DMS153 treated with DMSO at 0.1 percent for 48 hours (cell line): ENCODE results near the gene PDLIM4.

ENCODE experiments used
- DNase-seq: peaks from one replicate; lab custom pipeline; 2025; ENCODE audit not compliant: unreplicated experiment; lab: John Stamatoyannopoulos, UW

Gene PDLIM4

GRCh38 chr5:132280371-132281240 is 23.1 kb downstream of the PDLIM4 start:
- DNase-seq = no peak

- no peak for DNase-seq
Observed at GRCh38 chr5:132281856-132282614, 24.5 kb downstream of the PDLIM4 start.

GRCh38 chr5:132283423-132284043 is 26.0 kb downstream of the PDLIM4 start:
- DNase-seq = no peak

- DNase-seq = no peak
Observed at GRCh38 chr5:132289097-132289496, 31.6 kb downstream of the PDLIM4 start.

- no peak for DNase-seq
Observed at GRCh38 chr5:132291026-132291425, 33.5 kb downstream of the PDLIM4 start.

GRCh38 chr5:132293066-132293991 is 35.8 kb downstream of the PDLIM4 start:
- peak; percentile 36 for DNase-seq

- peak; percentile 10 for DNase-seq
Observed at GRCh38 chr5:132293992-132294727, 36.7 kb downstream of the PDLIM4 start, which contains the start of gene SLC22A4. Gene SLC22A4, plus strand, starts transcription at chr5:132294394. Its CDS starts 223 bp downstream, at chr5:132294617.

- no peak for DNase-seq
Observed at GRCh38 chr5:132294728-132295504, 37.4 kb downstream of the PDLIM4 start.

- DNase-seq = no peak
Observed at GRCh38 chr5:132295505-132296411, 38.3 kb downstream of the PDLIM4 start.

- no peak for DNase-seq
Observed at GRCh38 chr5:132296412-132297016, 39.0 kb downstream of the PDLIM4 start.

GRCh38 chr5:132297211-132297940 is 39.9 kb downstream of the PDLIM4 start:
- no peak for DNase-seq

- no peak for DNase-seq
Observed at GRCh38 chr5:132298298-132299212, 41.1 kb downstream of the PDLIM4 start.

GRCh38 chr5:132299917-132300316 is 42.4 kb downstream of the PDLIM4 start:
- no peak for DNase-seq

GRCh38 chr5:132300577-132301343 is 43.3 kb downstream of the PDLIM4 start:
- no peak for DNase-seq
